HG02970 (cell line): Measurements from ENCODE around the gene POLE.

ENCODE experiments used
- ATAC-seq: cut with Tn5 transposase; IDR thresholded peaks from one replicate; pipeline ENCODE4 v1.9.1; 2021; ENCODE audit warnings: mild to moderate bottlenecking, moderate library complexity, moderate number of reproducible peaks; ENCODE audit not compliant: unreplicated experiment, low FRiP score

Gene POLE

DNA sequence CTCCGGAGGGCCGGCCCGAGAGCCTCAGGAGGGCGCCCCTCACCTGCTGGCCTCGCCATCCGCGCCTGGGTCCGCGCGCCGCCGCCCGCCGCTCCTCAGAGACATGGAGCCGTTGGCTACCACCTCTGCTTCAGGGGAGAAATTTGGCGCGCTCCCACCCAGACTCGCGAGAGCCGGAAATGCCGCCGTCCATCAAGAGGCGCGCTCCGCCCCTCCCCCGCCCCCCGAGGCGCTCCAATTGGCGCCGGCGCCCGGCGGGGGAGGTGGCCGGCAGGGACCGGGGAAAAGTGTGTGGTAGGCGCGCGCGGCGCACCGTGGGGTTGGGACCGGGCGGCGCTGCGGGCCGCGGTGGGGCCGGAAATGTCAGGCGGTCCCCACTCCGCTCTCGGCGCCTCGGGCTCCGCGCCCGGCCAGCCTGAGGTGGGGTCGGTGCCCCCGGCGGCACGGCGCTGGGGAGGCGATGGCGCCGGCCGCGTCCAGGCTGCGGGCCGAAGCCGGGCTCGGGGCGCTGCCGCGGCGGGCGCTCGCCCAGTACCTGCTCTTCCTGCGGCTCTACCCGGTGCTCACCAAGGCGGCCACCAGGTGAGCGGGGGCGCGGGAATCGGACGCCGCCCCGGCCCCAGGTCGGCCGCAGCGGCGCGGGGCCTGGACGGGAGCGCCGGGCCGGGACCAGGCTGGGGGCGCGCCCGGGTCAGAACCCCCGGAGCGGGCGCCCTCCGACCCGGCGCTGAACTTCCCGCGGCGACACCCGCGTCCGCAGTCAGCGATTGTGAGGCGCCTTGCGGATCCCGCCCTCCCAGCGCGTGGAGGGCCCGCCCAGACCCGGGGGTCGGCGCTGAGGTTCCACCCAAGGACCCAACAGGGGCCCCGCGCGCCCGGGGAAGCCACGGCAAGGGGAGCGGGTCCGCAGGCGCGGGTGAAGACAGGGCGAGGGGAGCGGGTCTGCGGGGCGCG lies at the start of gene POLE, which contains the start of gene PXMP2:
TSS of gene POLE (minus strand) at position 132 of the 954 bp plus-strand sequence. CDS start at position 105, 27 bp downstream.
TSS of gene PXMP2 (plus strand) at position 377 of the 954 bp plus-strand sequence. CDS start at position 461, 84 bp downstream.
- peak; percentile 93 for ATAC-seq

- ATAC-seq, result no peak
These were observed 49.8 kb upstream of the POLE start for GRCh38 chr12:132736913-132737312.

DNA sequence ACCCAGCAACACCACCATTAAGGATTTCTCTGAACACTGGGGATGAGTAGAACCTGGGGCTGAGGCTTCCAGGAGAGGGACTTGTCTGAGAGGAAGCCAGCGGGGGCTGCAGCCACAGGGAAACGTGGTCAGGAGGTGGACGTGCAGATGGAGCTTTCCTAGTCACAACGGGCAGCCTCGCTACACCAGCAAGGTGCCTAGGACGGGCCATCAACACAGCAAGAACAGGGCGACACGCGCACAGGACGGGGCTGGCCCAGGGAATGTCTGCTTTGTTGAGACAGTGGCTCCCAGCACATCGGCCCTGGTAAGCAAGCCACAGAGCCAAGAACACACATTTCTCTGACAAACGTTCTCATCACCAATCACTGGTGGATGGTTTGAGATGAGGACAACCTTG lies 49.2 kb upstream of the POLE start:
- ATAC-seq, result no peak

DNA sequence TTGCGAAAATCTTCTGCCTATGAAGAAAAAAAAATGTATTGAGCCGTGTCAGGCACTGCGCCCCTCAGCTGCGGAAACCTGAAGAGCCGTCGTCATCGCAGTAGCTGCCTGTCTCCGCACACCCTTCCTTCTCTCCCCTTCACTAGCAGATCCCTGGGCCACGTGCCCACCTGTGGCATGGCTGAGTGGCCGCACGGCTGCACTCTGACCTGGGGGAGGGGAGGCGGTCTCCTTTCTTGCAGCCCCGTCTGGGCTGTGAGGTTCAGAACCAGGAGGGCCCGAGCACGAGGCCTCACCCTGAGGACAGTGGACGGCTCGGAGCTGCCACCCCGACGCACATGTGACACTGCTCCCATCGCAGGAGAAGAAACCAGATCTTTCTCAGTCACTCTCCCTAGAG lies 48.4 kb upstream of the POLE start:
- ATAC-seq, result no peak

DNA sequence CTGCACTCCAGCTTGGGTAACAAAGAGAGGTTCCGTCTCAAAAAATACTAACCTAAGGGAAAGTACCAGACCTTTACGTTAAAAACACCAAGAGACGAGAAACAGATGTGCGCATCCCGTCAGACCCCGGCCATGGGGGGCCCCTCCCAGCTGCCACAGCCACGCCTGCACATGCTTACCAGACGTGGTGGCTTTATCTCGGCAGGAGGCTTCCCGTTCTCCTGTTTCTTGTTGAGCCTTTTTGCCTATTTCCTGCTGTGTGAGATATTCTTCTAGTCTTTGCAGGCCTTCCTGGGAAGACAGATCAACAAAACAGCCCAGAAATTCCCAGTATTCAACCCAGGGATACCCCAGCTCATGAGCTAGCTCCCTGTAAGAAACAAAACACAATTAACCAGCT lies 47.1 kb upstream of the POLE start:
- ATAC-seq, result no peak

GRCh38 chr12:132731574-132731973 lies 44.4 kb upstream of the POLE start:
- no peak for ATAC-seq

DNA sequence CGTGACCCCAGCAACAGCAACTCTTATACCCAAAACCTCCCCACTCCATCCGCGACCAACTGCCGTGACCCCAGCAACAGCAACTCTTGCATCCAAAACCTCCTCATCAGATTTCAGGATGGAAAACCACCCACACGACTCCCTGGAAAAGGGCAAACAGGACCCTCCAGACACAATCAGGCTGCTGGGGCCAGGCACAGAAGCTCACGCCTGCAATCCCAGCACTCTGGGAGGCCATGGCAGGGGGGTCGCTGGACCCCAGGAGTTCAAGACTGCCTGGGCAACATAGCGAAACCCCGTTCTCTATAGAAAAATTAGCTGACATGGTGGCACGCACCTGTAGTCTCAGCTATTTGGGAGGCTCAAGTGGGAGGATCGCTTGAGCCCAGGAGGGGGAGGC lies 43.2 kb upstream of the POLE start:
- no peak for ATAC-seq

GRCh38 chr12:132729541-132730320 lies 42.6 kb upstream of the POLE start:
- no peak for ATAC-seq

DNA sequence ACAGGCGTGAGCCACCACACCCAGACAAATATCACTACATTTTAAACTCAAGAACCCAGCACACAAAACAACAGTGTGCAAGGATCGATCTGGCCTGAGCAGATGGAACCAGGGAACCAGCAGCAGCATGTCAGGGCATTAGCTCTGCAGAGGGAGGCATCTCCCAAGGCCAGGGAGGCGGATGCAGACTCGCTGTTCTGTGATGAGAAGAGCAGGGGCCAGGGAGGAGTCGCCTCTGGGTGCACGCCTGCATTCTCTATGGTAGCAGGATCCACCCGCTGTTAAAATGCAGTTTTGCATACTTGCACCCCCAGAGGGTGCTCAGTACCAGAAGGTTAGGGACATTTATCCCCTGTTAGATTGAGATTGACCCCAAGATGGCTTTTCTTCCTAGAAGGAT lies 41.4 kb upstream of the POLE start:
- ATAC-seq, result no peak

DNA sequence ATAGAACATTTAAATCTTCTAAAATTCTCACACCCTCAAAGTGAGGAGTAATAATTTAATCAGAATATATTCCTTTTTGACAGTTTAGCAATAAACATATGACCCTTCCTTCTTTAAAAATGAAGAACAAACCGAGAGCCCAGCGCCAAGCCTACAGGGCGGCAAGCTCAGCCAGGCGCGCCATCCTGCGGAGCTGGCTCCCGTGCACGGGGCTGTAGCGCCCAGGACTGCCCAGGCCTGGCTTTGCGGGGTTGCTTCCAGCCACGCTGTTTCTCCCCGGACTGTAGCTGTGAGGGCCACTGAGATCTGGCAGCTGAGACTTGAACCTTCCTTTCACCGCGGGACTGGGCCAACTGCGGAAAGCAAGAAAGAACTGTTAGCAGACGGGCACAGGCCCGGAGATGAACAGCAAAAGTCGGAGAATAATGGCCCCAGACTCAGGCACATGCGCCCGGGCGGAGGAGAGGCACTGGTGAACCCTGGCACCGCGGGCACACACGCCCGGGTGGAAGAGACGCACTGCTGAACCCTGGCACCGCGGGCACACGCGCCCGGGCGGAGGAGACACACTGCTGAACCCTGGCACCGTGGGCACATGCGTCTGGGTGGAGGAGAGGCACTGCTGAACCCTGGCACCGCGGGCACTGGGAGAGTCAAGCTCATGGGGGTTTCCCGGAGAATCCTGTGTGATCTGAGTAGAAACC lies 40.1 kb upstream of the POLE start:
- no peak for ATAC-seq

DNA sequence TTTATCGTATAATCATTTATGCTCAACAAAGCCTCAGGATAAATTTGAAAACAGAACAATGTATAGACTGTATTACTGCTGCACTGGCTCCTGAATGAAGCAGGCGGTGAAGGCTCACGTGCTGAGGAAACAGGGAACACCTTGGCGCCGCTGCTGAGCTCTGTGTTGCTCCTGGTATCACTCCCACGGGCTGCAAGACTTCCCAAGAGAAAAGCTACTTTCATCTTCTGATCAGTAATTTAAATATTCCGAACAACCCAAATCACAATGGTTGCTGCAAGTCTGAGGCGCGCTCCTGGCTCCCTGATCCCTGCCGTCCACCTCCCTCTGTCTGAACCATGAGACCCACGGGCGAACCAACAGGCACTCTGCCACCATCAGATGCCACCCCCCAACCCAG lies 39.2 kb upstream of the POLE start:
- ATAC-seq, result no peak

DNA sequence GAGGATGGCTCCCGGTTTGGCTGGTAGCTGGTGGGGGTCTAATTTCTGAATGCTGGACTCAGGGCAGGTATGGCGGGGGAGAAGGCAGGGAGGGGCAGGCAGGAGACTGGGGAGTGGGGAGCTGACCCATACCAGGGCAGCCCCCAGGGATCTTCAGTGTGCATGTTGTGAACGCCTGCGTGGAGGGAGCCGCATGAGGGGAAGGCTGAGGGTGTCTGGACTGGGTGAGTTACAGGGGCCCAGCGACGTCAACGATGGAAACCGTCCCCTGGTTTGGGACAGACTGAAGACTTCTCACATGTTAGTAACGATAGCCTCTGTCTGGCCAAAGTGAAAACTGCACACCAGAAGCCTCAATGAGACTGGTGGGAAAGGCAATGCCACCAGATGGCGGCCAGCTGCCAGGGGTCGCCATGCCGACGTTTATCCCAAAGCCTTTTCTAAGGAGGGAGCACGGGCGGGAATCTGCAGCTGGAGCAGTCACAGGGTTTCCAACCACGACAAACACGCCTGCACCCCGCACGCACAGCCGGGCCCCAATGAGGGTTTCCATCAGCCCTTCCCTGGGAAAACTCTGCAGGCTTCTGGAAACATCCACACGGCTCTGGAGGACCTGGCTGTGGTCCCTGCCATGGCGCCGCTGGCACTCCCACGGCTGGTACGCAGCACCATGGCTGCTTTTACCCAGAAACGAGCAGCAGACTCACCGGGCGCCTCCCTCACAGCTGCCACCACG lies 37.5 kb upstream of the POLE start:
- no peak for ATAC-seq

DNA sequence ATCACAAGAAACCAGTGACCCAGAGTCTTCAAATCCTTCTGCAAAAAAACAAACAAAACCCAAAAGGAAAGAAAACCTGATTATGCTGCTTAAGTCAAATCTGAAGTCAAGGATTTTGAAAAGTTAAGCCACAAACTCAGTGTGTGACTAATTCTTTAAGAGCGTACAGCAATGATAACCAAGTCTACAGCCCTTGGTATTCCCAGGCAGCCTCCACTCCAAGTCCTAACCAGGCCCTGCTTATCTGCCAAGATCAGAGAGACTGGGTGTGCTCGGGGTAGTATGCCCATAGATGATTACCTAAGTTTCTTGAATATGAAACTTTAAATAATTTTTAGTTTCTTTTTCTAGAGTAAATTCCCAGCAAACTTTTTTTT lies 36.6 kb upstream of the POLE start:
- ATAC-seq, result no peak

DNA sequence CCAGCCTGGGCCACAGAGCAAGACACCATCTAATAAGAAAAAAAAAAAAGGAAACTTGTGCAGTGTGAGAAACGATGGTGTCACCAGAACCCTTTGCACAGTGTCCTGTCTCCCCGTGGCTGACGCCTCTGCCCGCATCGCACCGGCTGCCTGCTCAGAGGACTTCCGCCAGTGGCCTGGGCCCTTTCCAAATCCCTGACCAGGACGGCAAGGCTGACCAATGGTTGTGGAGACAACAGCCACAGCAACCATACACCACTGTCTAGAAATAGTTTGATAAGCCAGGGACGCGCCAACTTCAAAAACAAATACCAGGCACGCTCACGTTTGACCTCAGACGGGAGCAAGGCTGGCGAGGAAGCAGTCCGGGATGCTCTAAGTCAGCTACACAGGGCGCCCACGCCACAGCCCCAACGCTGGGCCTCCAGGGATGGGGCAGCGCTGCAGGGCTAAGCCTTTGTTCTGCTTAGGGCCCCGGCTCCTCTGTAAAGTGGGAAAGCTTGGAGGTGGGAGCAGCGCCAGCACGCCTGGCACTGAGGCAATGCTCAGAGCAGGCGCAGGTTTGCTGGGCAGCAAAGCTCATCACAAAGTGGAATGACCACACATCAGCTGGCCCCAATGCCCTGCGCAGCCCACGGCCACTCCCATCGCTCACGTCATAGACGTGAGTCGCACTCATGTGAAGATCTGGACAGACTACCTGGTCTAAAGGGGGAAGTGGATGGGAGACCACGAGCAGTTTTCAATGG lies 36.0 kb upstream of the POLE start:
- ATAC-seq, result no peak

GRCh38 chr12:132720606-132721345 lies 33.6 kb upstream of the POLE start:
- ATAC-seq, result no peak

- ATAC-seq, result no peak
These were observed 32.8 kb upstream of the POLE start for GRCh38 chr12:132719954-132720324.

DNA sequence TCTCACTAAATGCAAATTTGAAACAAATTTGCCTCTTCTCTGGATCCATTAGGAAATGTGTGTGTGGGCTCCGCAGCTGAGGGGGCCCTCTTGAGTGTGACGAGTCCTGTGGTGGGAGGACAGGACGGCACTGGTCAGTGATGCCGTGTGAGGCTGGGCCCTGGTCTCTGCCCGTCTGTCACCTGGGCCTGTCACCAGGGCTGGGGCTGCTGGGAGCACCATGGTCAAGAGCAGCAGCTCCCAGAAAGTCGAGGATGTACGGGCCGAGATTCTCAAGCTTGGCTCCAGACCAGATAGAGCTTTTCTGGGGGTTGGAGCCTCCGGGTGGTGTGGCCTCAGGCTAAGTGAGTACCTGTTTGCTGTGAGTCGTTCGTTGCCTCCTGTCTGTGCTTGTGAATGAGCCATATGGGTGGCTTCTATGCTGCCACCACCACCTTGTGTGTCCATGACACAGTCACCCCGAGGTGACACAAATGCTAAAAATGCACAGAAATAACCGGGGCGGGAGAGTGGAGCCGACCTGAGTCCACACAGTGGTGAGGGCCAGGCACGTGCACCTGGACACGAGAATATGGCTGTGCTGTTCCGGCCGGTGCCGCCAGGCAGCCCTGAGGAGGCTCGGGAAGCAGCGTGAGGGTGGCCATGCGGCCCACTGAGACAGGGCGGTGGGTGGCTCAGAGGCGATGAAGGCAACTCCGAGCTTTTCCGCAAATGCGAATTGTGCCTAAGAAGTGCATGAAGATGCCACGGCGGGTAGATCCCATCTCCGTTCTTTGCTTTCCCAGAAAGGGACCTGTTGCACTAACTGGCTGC lies 32.2 kb upstream of the POLE start:
- no peak for ATAC-seq

GRCh38 chr12:132718644-132719043 lies 31.5 kb upstream of the POLE start:
- no peak for ATAC-seq
